GM10248 (cell line): ENCODE measurements around the gene RBL2.
"Not testable (repeated sequence)": the region's sequence is repeated elsewhere in the genome, so short reads cannot be mapped to it uniquely, and the experiment has no call there.

ENCODE experiments used
- CTCF ChIA-PET: fragments of 300-600 bp; sonication (Branson Sonifier 250); formaldehyde crosslinking; extraction: SDS; loops from one replicate; lab custom pipeline; 2021; ENCODE audit warnings: antibody characterized with exemption; lab: Yijun Ruan, JAX
- POLR2A ChIA-PET: fragments of 350-650 bp; sonication (Branson Sonifier 250); formaldehyde crosslinking; extraction: SDS; loops from one replicate; lab custom pipeline; 2020; ENCODE audit warnings: antibody characterized with exemption; lab: Yijun Ruan, JAX
- DNase-seq: peaks from one replicate; pipeline ENCODE4 v3.0.0; 2012; ENCODE audit errors: extremely low spot score
- TF ChIP-seq, protein P1 (sequence below): IDR thresholded peaks from 2 replicates; pipeline ENCODE4 v1.5.1; 2012; ENCODE audit warnings: mild to moderate bottlenecking, low read depth; ENCODE audit errors: extremely low read depth, missing control alignments, control extremely low read depth

RBL2 gene

DNA sequence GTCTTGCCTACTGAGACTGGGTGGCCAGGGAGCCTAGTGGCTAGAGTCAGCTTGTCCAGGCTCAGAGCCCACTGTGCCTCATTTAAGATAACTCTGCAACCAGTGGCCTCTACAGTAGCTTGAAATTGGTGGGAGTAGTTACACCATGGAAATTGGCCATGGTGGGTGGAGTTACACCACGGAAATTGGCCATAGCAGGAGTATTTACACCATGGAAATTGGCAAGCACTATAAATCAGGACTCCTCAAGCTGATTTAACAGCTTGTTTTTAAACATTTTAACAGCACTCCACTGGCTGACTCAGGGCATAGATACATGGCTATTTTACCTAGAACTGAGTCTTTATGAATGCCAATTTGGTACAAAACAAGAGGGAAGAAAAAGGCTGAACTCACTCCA lies 96.5 kb downstream of the RBL2 start:
- POLR2A ChIA-PET: no interaction called here
- CTCF ChIA-PET: interaction anchor here (1.1 to 5.4 kb wide), 5 partner anchors 12 to 619 kb away, joined by 3 to 21 read pairs (median 3); no protein-coding TSS in a partner anchor
- TF ChIP-seq, protein P1, sequence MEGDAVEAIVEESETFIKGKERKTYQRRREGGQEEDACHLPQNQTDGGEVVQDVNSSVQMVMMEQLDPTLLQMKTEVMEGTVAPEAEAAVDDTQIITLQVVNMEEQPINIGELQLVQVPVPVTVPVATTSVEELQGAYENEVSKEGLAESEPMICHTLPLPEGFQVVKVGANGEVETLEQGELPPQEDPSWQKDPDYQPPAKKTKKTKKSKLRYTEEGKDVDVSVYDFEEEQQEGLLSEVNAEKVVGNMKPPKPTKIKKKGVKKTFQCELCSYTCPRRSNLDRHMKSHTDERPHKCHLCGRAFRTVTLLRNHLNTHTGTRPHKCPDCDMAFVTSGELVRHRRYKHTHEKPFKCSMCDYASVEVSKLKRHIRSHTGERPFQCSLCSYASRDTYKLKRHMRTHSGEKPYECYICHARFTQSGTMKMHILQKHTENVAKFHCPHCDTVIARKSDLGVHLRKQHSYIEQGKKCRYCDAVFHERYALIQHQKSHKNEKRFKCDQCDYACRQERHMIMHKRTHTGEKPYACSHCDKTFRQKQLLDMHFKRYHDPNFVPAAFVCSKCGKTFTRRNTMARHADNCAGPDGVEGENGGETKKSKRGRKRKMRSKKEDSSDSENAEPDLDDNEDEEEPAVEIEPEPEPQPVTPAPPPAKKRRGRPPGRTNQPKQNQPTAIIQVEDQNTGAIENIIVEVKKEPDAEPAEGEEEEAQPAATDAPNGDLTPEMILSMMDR: no peak
- DNase-seq: no peak

GRCh38 chr16:53534206-53534605 lies 99.9 kb downstream of the RBL2 start:
- ChIA-PET CTCF (interaction anchor here (1.1 to 5.0 kb wide), 2 partner anchors 15 to 16 kb away, joined by 3 to 30 read pairs; no protein-coding TSS in a partner anchor), POLR2A (no interaction called here)
- TF ChIP-seq, protein P1: no peak
- no peak for DNase-seq

- no peak for DNase-seq
- CTCF ChIA-PET: interaction anchor here (3.0 to 5.0 kb wide), 2 partner anchors 8 to 12 kb away, joined by 14 to 30 read pairs; no protein-coding TSS in a partner anchor
- TF ChIP-seq, protein P1: no peak
- POLR2A ChIA-PET: no interaction called here
These were observed 103.4 kb downstream of the RBL2 start for GRCh38 chr16:53537626-53538025.

- POLR2A ChIA-PET, DNase-seq, CTCF ChIA-PET: not testable (repeated sequence)
These were observed 105.1 kb downstream of the RBL2 start for GRCh38 chr16:53539346-53539745.

DNA sequence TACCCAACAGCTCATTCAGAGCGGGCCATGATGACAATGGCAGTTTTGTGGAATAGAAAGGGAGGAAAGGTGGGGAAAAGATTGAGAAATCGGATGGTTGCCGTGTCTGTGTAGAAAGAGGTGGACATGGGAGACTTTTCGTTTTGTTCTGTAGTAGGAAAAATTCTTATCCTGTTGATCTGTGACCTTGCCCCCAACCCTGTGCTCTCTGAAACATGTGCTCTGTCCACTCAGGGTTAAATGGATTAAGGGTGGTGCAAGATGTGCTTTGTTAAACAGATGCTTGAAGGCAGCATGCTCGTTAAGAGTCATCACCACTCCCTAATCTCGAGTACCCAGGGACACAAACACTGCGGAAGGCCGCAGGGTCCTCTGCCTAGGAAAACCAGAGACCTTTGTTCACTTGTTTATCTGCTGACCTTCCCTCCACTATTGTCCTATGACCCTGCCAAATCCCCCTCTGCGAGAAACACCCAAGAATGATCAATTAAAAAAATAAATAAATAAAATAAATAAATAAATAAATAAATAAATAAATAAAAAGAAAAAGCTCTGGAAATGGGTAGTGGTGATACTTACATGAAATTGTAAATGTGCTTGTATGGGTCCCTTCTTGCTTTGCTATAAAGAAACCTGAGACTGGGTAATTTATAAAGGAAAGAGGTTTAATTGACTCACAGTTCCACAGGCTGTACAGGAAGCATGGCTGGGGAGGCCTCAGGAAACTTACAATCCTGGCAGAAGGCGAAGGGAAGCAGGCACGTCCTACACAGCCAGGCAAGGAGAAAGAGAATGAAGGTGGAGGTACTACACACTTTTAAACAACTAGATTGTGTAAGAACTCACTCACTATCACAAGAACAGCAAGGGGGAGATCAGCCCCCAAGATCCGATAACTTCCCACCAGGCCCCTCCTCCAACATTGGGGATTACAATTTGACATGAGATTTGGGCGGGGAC lies 105.8 kb downstream of the RBL2 start:
- DNase-seq, POLR2A ChIA-PET: not testable (repeated sequence)
- CTCF ChIA-PET: interaction anchor here (1.4 to 1.5 kb wide), 2 partner anchors 10 to 11 kb away, joined by 3 read pairs; no protein-coding TSS in a partner anchor
